GM18498 (cell line): Measurements from ENCODE around the gene SLC2A2.
"Not testable (repeated sequence)": the region's sequence is repeated elsewhere in the genome, so short reads cannot be mapped to it uniquely, and the experiment has no call there.

Source experiments
- ATAC-seq: cut with Tn5 transposase; IDR thresholded peaks from one replicate; pipeline ENCODE4 v1.9.1; 2021; ENCODE audit warnings: mild to moderate bottlenecking, moderate library complexity; ENCODE audit not compliant: unreplicated experiment

The SLC2A2 gene

GRCh38 chr3:170989100-170989648 is 37.3 kb downstream of the SLC2A2 start:
- no peak for ATAC-seq

GRCh38 chr3:170988378-170988777 is 38.1 kb downstream of the SLC2A2 start:
- ATAC-seq, result no peak

GRCh38 chr3:170985304-170985703 is 41.2 kb downstream of the SLC2A2 start:
- ATAC-seq, result no peak

GRCh38 chr3:170982733-170983132 is 43.8 kb downstream of the SLC2A2 start:
- ATAC-seq, result peak; percentile 99

- ATAC-seq, result no peak
These were observed 46.1 kb downstream of the SLC2A2 start for GRCh38 chr3:170980399-170980798.

- ATAC-seq, result no peak
These were observed 48.4 kb downstream of the SLC2A2 start for GRCh38 chr3:170977949-170978745.

GRCh38 chr3:170976190-170976519 is 50.4 kb downstream of the SLC2A2 start:
- ATAC-seq, result no peak

- ATAC-seq, result no peak
These were observed 51.0 kb downstream of the SLC2A2 start for GRCh38 chr3:170975283-170976189.

- ATAC-seq, result no peak
These were observed 51.6 kb downstream of the SLC2A2 start for GRCh38 chr3:170974872-170975271.

GRCh38 chr3:170972917-170973316 is 53.6 kb downstream of the SLC2A2 start:
- ATAC-seq, result not testable (repeated sequence)

GRCh38 chr3:170967126-170967525 is 59.4 kb downstream of the SLC2A2 start:
- no peak for ATAC-seq

- no peak for ATAC-seq
These were observed 60.0 kb downstream of the SLC2A2 start for GRCh38 chr3:170966495-170966894.

GRCh38 chr3:170962411-170962810 is 64.1 kb downstream of the SLC2A2 start:
- ATAC-seq, result no peak

- no peak for ATAC-seq
These were observed 64.7 kb downstream of the SLC2A2 start for GRCh38 chr3:170961616-170962400.

GRCh38 chr3:170959457-170959856 is 67.1 kb downstream of the SLC2A2 start:
- no peak for ATAC-seq

GRCh38 chr3:170956647-170957046 is 69.9 kb downstream of the SLC2A2 start:
- no peak for ATAC-seq

- ATAC-seq, result no peak
These were observed 72.8 kb downstream of the SLC2A2 start for GRCh38 chr3:170953736-170954135.

- ATAC-seq, result no peak
These were observed 73.3 kb downstream of the SLC2A2 start for GRCh38 chr3:170953229-170953628.

- ATAC-seq, result no peak
These were observed 77.3 kb downstream of the SLC2A2 start for GRCh38 chr3:170949211-170949610.

- no peak for ATAC-seq
These were observed 79.3 kb downstream of the SLC2A2 start for GRCh38 chr3:170947018-170947769.
